Measurements from ENCODE around the gene AUH. TPM values are rescaled to one million over a fixed set of nuclear protein-coding genes. Genes with fewer than 3 reads are reported as not detected.

The AUH gene
- total RNA-seq, 1 donor: 14.5 TPM

DNA sequence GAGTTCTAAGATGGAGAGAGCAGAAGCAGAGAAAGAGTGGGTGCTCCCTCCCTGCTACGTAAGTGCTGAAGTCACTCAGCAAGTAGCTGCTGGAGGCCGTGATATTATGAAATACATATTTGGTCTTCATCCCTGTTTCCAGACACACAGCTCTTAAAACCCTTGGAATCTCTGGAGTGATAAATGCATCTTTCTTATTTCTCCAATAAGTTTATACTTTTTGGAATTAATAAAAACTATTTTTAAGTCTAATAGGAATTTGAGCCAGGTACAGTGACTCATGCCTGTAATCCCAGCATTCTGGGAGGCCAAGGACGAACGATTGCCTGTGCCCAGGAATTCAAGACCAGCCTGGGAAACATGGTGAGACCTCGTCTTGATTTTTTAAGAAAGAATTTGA lies 60.6 kb downstream of the AUH start:
- DNase-seq (ENCODE audit: low read depth in 2 of 3, low spot score in 2 of 3): no peak

DNA sequence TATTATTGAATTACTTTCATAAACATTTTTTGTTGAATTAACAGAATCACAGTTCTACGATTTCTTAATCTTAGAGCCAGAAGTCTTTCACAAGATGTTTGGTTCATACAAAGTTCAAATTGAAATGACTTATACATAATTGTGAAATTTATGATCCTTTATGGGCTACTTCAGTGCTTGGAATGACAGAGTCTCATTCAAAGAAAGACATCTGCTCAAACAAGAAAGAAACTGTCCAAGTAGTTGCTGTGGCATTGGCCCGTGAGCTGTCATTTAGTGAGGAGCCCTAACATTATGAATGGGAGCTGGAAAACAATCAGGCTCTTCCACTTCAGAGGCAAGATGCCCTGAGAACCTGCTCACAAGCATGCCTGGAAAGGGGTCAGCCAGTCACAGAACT lies 63.4 kb downstream of the AUH start:
- no peak for DNase-seq (ENCODE audit: low read depth in 2 of 3, low spot score in 2 of 3)

DNA sequence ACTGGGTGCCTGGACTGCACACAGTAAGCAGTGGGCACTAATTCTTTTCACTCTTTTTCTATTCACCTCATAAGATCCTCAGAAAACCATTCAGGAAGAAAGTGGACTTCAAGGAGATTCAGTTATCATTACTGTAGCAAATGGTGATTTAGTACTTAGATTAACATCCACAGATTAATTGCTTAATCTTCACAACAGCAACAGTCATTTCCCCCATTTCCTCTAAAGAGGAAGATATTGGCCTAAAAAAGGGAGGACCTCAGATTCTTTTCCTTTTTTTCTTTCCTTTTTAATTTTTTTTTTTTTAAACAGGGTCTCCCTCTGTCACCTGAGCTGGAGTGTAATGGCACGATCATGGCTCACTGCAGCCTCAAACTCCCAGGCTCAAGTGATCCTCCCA lies 64.4 kb downstream of the AUH start:
- no peak for DNase-seq (ENCODE audit: low read depth in 2 of 3, low spot score in 2 of 3)

DNA sequence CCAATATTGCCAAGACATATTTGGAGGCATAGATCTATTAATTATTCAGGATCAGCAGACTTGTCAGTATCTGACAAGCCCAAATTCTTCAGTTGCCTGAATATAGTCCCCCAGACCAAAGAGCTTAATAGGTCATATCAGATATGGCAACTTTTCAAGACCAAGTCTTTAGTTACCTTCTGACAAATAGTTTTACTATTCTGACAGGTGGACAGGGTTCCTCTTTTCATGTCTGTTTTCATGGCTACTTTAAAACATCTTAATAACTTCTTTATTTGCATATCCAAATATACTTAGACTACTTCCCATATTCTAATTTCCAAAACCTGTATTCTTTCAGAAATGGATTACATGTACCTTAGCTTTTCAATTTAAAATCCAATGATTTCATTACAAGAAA lies 65.4 kb downstream of the AUH start:
- no peak for DNase-seq (ENCODE audit: low read depth in 2 of 3, low spot score in 2 of 3)

DNA sequence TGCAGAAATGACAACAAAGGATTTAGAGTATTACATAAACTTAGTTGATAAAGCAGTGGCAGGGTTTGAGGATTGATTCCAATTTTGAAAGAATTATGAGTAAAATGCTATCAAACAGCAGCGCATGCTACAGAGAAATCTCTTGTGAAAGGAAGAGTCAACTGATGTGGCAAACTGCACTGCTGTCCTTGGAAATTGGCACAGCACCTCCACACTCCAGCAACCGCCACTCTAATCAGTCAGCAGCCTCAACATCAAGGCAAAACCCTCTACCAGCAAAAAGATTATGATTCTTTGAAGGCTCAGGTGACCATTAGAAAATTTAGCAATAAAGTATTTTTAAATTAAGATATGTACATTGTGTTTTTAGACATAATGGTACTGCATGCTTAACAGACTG lies 66.4 kb downstream of the AUH start:
- no peak for DNase-seq (ENCODE audit: low read depth in 2 of 3, low spot score in 2 of 3)

DNA sequence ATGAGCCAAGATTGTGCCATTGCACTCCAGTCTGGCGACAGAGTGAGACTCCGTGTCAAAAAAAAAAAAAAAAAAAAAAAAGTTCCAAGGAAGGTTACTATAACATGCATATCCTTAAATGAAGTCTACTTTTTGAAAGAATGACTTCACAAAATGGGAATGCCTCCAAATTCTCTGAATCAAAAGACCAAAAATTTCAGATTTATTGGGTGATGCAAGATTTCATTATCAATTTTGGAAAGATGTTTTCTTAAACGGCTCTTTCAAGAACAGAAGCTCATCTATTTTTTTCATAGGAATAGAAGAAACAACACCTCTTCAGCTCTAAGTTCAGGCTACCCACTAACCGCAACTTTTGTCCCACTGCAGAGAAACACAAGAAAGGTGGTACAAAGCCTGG lies 69.9 kb downstream of the AUH start:
- no peak for DNase-seq (ENCODE audit: low read depth in 2 of 3, low spot score in 2 of 3)

DNA sequence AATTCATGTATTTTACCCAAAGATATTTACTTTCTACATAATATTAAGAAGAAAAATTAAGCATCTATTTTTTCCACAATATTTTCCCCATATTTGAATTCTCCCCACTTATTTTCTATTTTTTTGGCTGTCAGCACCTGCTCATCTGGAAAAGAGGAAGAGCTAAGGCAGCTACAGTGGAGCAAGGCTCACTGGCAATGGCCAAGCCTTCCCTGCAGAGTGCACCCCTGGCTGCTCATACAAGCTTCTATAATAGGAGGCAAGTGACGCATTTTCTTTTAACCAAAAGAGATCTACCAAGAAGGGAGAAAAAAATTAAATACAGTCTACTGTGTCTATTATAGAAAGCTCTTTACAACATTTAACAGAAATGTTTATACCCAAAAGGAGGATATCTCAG lies 72.5 kb downstream of the AUH start:
- DNase-seq (ENCODE audit: low read depth in 2 of 3, low spot score in 2 of 3): peak in 1 of 3 donors; percentile 2

DNA sequence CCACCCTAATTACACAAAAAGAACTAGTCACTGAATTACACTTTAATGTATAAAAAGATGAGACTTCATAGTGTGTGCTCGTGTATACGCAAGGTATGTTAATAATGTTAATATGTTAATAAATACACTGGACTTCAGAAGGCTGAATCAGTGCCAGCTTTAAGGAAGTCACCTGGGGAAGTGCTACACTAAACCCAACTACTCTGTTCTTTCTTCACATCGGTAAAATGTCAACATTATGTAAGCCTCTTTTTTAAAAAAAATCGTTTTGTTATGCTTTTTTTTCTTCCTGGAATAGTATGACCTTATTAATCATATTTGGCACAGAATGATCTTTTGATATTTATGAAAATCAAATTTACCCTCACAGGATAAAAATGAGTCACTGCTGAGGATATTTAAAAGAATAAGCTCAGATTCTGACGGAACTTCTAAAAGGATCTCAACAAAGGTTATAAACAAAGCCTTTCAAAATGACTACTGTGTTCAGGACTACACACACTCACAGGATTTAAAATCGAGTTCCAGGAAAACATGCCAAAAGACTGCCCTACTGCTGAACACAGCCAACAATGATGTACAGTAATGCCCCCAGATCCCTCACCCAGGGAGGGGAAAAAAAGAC lies 75.9 kb downstream of the AUH start:
- no peak for DNase-seq (ENCODE audit: low read depth in 2 of 3, low spot score in 2 of 3)

DNA sequence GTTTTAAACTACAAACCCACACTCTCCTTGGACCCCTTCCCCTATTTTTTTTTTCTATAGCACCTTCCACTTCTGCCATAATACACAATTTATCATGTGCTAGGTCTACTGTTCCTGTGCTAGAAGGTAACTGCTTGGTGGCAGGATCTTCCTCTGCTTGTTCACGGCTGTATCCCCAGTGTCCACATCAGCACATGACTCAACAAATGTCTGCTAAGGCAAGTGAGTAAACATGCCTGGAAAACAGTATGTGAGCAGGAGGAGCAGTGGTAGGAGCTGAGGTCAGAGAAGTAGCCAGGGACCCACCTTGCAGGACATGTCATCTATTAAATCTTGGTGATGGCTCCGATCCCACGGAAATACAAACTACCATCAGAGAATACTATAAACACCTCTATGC lies 79.4 kb downstream of the AUH start:
- no peak for DNase-seq (ENCODE audit: low read depth in 2 of 3, low spot score in 2 of 3)

DNA sequence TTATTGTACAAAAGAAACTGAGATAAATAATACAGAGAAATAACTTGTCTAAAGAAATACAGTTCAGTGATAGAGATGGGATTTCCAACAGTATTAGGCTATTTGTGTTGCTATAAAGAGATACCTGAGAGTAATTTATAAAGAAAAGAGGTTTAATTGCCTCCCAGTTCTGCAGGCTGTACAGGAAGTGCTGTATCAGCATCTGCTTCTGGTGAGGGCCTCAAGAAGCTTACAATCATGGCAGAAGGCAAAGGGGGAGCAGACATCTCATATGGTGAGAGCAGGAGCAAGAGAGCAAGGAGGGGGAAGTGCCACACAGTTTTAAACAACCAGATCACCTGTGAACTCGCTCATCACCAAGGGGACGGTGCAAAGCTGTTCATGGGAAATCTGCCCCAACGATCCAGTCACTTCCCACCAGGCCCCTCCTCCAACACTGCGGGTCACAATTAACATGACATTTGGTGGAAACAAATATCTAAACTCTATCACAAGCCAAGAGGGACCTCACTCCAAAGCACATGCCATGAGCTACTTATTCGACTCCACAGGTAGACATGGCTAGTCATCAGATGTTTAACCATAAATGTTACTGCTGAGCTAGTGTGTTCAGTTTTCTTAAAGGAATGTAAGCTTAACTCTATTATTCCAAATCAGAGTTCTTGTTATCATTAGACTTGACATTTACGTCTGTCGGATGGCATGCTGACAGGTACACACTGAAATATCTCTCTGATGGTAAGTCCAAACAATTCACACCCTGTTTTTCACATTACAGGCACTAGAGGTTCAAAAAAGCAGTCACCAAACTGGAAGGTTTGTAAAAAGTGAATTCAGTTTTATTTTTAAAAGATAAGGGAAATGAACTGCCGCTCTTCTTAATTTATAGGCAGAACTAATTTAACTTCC lies 82.2 kb downstream of the AUH start:
- DNase-seq (ENCODE audit: low read depth in 2 of 3, low spot score in 2 of 3): no peak

DNA sequence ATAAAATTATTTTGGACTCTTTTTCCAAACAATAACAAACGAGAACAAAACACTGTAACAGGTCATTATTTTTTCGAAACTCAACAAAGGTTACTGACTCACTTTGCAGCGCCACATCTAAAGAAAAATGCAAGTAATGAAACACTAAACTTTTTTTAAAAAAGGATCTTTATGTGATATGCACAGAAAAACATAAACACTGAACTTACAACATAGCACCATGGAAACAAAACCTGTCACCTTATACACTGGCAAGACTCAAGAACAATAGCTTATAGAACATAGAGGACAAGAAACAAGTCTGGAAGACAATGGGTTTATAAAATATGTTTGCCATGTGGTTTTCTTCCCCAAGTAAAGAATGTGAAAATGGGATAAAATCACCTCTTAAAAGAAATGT lies 85.2 kb downstream of the AUH start:
- DNase-seq (ENCODE audit: low read depth in 2 of 3, low spot score in 2 of 3): no peak

DNA sequence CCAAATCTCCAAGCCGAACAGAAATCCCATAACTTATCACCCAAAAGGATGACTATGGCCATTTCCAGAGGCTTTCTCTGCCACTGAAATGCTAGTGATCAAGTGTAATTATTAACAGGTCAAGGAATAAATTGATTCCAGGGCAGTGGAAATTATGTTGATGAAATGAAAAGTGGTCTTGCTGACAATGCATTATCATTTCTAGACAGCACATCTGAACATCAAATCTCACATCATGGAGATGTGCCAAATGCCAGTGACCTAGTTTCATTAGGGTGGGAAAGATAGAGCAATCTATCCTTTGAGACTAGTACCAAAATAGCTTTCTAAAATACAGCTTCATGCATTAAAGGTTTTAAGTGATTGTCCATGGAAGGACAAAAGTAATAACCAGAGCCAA lies 86.1 kb downstream of the AUH start:
- no peak for DNase-seq (ENCODE audit: low read depth in 2 of 3, low spot score in 2 of 3)

DNA sequence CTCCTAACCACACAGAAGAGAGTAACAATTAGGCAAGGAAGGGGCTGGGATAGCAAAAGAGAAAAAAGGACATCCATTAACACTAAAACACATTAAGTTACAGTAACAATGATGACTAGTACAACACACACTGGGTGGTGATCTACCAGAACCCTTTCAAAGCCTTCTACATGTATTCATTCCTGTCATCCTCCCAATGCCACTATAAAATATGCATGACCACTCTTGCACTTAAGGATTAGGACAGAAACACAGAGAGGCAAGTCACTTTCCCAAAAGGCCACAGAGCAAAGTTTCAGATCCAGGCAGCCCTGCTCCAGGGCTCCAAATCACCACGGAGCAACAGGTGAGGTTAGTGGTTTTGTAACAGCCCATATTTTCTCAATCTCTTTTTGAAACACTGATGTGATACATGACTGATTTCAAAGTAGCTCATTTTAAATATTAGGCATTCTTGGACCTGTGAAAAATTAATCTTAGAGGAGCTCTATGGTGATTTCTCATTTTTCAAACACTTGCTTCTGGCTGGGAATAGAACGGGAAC lies 86.7 kb downstream of the AUH start:
- no peak for DNase-seq (ENCODE audit: low read depth in 2 of 3, low spot score in 2 of 3)

DNA sequence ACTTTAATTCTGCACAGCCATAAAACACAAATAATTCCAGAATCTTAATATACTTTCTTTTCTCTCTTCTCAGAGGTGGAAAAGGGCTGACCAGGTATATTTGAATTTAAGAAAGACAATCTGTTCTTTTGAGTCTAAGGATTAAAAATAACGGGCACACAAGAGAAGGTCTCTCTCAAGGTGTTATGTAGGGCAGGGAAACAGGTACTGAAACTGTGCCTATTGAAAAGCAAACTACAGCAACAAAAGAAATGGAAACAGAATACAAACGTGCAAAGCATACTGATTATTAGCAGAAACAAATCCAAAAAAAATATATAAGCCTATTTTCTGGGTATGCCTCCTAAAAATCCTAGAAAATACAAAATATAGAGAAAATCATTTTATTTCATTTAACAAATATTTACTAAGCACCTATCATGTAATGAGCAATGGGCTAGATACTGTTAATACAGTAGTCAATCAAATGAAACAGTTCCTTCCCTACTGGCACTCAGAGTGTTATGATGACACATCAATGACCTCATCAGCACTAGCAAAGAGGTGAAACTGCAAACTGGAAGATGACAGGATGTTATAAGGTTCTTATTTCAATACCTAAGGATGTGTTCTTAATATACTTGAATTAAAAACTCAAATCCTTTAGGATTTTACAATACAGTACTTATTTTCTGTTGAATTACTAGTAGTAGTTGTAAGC lies 87.7 kb downstream of the AUH start:
- peak in 1 of 3 donors; percentile 10 for DNase-seq (ENCODE audit: low read depth in 2 of 3, low spot score in 2 of 3)

DNA sequence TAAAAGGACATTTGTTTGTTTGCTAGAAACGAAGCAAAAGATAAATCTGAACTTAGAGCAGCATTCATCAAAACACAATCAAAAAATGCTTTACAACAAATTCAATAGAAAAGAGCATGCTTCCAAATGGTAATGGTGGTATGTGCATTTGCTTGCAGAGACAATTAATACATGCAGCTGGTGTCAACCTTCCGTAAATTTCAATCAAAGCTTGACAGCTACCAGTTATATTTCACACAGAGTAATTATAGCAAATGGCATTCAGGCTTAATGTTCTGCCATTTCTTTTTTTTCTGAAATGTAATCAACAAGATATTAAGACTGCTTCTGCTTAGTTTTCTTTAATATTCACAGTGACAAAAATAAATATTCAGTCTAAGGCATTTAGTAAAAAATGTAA lies 90.6 kb downstream of the AUH start:
- no peak for DNase-seq (ENCODE audit: low read depth in 2 of 3, low spot score in 2 of 3)

DNA sequence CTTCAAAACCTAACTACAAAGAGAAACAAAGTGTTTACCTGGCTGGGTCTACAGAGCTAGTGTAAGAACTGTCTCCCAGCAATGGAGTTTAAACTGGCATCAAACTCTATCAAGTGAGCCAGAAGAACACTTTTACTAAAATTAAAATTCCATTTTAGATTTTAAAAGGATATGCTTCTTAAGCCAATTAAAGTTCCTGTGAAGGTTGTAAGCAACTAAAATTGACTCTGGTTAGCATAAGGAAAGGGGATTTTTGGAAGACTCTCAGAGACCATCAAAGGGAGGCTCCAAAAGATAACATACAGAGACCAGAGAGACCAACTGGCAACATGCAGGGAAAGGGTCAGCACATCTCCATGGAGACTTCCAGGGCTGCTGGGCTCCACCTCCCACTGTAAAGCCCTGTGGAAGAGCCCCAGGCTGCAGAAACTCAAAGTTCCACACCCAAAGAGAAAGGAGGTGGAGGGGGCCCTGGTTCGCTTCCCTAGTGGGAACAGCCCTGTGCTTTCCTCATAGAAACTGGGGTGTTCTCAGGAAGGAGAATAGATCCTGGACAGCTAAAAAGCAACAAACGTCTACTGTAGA lies 91.7 kb downstream of the AUH start:
- no peak for DNase-seq (ENCODE audit: low read depth in 2 of 3, low spot score in 2 of 3)

DNA sequence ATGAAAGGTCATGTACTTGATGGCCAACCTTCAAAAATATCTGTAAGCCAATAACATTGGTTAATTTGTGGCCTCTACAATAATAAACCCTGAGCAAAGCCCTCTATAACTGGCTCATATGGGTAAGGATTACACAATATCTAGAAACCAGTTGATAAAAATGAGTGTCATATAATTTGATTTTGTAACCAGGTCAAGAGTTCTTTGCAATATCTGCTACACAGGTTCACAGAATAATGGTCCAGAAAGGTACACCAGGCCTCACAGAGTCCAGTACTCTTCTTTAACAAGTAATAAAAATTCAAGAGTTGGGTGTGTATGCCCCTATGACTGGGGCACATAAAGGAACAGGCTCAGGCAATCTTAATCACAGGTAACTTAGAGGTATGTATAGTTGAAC lies 95.3 kb downstream of the AUH start:
- DNase-seq (ENCODE audit: low read depth in 2 of 3, low spot score in 2 of 3): no peak

DNA sequence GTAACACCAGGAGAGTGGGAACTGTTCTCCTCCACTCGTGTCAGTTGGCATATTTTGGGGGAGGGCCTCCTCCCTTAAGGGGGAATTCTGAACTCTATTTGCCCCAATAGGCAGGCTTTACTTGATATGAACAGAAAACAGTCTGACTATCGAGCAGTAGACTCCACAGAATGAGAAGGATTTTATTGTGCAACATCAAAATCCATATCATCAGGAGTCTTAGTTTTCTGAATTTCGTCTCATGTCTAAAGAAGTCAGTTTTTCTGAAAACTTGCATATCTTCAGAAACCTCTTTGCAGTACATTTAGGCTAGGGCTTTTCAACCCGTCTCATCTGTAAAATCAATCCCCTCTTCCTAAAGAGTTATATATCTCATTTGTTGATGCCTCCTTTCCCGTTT lies 96.2 kb downstream of the AUH start:
- no peak for DNase-seq (ENCODE audit: low read depth in 2 of 3, low spot score in 2 of 3)

DNA sequence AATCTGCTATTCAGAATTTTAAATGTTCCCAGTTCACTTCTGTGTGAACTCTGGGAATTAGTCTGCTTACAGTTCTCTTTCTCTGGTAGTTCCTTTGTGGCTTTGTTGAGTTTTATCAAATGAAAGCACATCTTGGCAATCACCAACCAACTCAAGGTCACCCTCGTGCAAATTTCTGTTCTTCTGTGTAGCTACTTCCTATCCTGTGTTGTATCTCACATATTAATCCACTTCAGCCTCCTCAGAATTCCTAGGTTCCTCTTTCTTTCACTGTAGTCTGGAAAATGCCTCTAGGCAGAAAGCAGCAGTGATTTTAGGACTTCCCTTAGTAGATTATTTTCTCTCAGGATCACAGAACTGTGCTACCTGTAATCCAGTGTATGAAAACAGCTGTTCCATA lies 100.3 kb downstream of the AUH start:
- no peak for DNase-seq (ENCODE audit: low read depth in 2 of 3, low spot score in 2 of 3)

DNA sequence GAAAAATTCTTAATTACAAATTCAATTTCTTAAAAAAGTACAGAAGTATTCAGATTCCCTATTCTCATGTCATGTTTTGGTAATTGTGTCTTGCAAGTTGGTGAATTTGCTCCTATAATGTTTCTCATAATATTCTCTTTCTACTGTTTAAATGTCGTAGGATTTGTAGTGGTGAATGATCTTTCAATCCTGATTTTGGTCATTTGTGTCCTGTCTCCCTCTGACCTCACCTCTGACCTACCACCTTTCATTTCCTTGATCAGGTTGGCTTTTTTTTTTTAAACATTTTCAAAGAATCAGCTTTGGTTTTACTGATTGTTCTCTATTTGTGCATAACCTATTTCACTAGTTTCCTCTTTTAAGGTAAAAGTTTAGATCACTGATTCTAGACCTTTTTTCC lies 102.6 kb downstream of the AUH start:
- no peak for DNase-seq (ENCODE audit: low read depth in 2 of 3, low spot score in 2 of 3)

DNA sequence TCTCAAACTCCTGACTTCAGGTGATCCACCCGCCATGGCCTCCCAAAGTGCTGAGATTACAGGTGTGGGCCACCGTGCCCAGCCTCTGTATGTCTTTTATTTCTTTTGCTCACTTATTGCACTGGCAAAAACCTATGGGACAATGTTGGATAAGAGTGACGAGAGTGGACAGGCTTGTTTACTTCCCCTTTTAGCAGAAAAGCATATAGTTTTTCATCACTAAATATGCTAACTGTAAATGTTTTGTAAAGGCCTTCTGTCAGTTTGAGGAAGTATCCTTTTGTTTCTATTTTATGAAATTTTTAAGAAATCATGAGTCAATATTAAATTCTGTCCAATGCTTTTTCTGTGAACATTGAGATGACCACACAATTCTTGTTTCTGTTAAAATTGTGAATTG lies 103.3 kb downstream of the AUH start:
- DNase-seq (ENCODE audit: low read depth in 2 of 3, low spot score in 2 of 3): peak in 1 of 3 donors; percentile 51

Data from hematopoietic multipotent progenitor cell (in vitro differentiated cells).